Adipocyte (in vitro differentiated cells): ENCODE results near the gene RARRES1.

Source experiments
- DNase-seq: peaks from one replicate; pipeline ENCODE4 v3.0.0-alpha.2; 2015; ENCODE audit warnings: low read depth
- H3K27me3 ChIP-seq: replicated peaks from 2 replicates; pipeline ENCODE4 v1.7.0; 2013; ENCODE audit warnings: mild to moderate bottlenecking, low read length, moderate library complexity; ENCODE audit not compliant: control insufficient read depth, insufficient read depth
- H3K36me3 ChIP-seq: 2 replicates; pipeline ENCODE4 v1.7.0; 2013; ENCODE audit warnings: low read length, mild to moderate bottlenecking, moderate library complexity; ENCODE audit not compliant: control insufficient read depth, insufficient read depth, severe bottlenecking
- H3K4me1 ChIP-seq: 2 replicates; pipeline ENCODE4 v1.7.0; 2013; ENCODE audit warnings: mild to moderate bottlenecking, low read length, moderate library complexity; ENCODE audit not compliant: control insufficient read depth, insufficient read depth
- H3K4me3 ChIP-seq: 2 replicates; pipeline ENCODE4 v1.7.0; 2013; ENCODE audit warnings: mild to moderate bottlenecking, low read length, moderate library complexity
- H3K9ac ChIP-seq: 2 replicates; pipeline ENCODE4 v1.7.0; 2013; ENCODE audit warnings: mild to moderate bottlenecking, low read length, moderate library complexity
- H3K9me3 ChIP-seq: 2 replicates; pipeline ENCODE4 v1.7.0; 2013; ENCODE audit warnings: mild to moderate bottlenecking, low read length, moderate library complexity; ENCODE audit not compliant: control insufficient read depth

Gene RARRES1

GRCh38 chr3:158731486-158731885 lies 771 bp downstream of the RARRES1 start:
- Histone ChIP-seq H3K4me3 (peak overlapping the region; percentile 85), H3K9me3 (peaks cover 9% of the 10 kb centered on the region), H3K36me3 (no peaks in the 10 kb centered on the region), H3K4me1 (peaks cover 22% of the 10 kb centered on the region), H3K27me3 (no peaks in the 10 kb centered on the region), H3K9ac (peak overlapping the region; percentile 76)
- no peak for DNase-seq

GRCh38 chr3:158728851-158729250 lies 3.4 kb downstream of the RARRES1 start:
- Histone ChIP-seq H3K4me1 (peaks cover 40% of the 10 kb centered on the region), H3K9ac (no peak overlapping the region), H3K27me3 (no peaks in the 10 kb centered on the region), H3K9me3 (no peaks in the 10 kb centered on the region), H3K36me3 (no peaks in the 10 kb centered on the region), H3K4me3 (no peak overlapping the region)
- DNase-seq = no peak

- H3K27me3 ChIP-seq = no peaks in the 10 kb centered on the region
- no peaks in the 10 kb centered on the region for H3K9me3 ChIP-seq
- H3K9ac ChIP-seq = no peak overlapping the region
- H3K4me3 ChIP-seq = no peak overlapping the region
- peaks cover 46% of the 10 kb centered on the region for H3K4me1 ChIP-seq
- DNase-seq = no peak
- no peaks in the 10 kb centered on the region for H3K36me3 ChIP-seq
Measured at GRCh38 chr3:158728061-158728377, 4.2 kb downstream of the RARRES1 start.

GRCh38 chr3:158727206-158728060 lies 4.8 kb downstream of the RARRES1 start:
- H3K36me3 ChIP-seq = no peaks in the 10 kb centered on the region
- H3K9me3 ChIP-seq = no peaks in the 10 kb centered on the region
- H3K4me3 ChIP-seq = no peak overlapping the region
- no peaks in the 10 kb centered on the region for H3K27me3 ChIP-seq
- no peak overlapping the region for H3K9ac ChIP-seq
- peaks cover 44% of the 10 kb centered on the region for H3K4me1 ChIP-seq
- DNase-seq = peak; percentile 91

GRCh38 chr3:158725348-158726011 lies 6.8 kb downstream of the RARRES1 start:
- Histone ChIP-seq H3K4me3 (peak overlapping the region; percentile 44), H3K36me3 (no peaks in the 10 kb centered on the region), H3K9ac (peak overlapping the region; percentile 49), H3K9me3 (no peaks in the 10 kb centered on the region), H3K27me3 (no peaks in the 10 kb centered on the region), H3K4me1 (peaks cover 39% of the 10 kb centered on the region)
- peak; percentile 94 for DNase-seq

GRCh38 chr3:158723991-158724390 lies 8.3 kb downstream of the RARRES1 start:
- DNase-seq = no peak
- Histone ChIP-seq H3K9me3 (no peaks in the 10 kb centered on the region), H3K27me3 (no peaks in the 10 kb centered on the region), H3K9ac (no peak overlapping the region), H3K4me3 (no peak overlapping the region), H3K36me3 (no peaks in the 10 kb centered on the region), H3K4me1 (peaks cover 39% of the 10 kb centered on the region)

- peaks cover 40% of the 10 kb centered on the region for H3K4me1 ChIP-seq
Measured at GRCh38 chr3:158722108-158722507, 10.1 kb downstream of the RARRES1 start.

GRCh38 chr3:158718490-158719170 lies 13.6 kb downstream of the RARRES1 start:
- H3K4me3 ChIP-seq = no peak overlapping the region
- H3K9me3 ChIP-seq = no peaks in the 10 kb centered on the region
- no peaks in the 10 kb centered on the region for H3K36me3 ChIP-seq
- no peak overlapping the region for H3K9ac ChIP-seq
- no peaks in the 10 kb centered on the region for H3K27me3 ChIP-seq
- peak; percentile 92 for DNase-seq
- peaks cover 23% of the 10 kb centered on the region for H3K4me1 ChIP-seq

More at GRCh38 chr3:158722108-158722507, 10.1 kb downstream of the RARRES1 start:
- H3K27me3 ChIP-seq = no peaks in the 10 kb centered on the region
- H3K9ac ChIP-seq = no peak overlapping the region
- no peaks in the 10 kb centered on the region for H3K9me3 ChIP-seq
- H3K36me3 ChIP-seq = no peaks in the 10 kb centered on the region
- no peak for DNase-seq
- H3K4me3 ChIP-seq = no peak overlapping the region

- no peaks in the 10 kb centered on the region for H3K27me3 ChIP-seq
- no peaks in the 10 kb centered on the region for H3K36me3 ChIP-seq
- no peak overlapping the region for H3K9ac ChIP-seq
- no peak overlapping the region for H3K4me3 ChIP-seq
- H3K4me1 ChIP-seq = peaks cover 24% of the 10 kb centered on the region
- no peaks in the 10 kb centered on the region for H3K9me3 ChIP-seq
- no peak for DNase-seq
Measured at GRCh38 chr3:158717576-158717975, 14.7 kb downstream of the RARRES1 start.

GRCh38 chr3:158713094-158713499 lies 19.2 kb downstream of the RARRES1 start:
- no peak overlapping the region for H3K4me3 ChIP-seq
- H3K9me3 ChIP-seq = no peaks in the 10 kb centered on the region
- peaks cover 9% of the 10 kb centered on the region for H3K36me3 ChIP-seq
- H3K27me3 ChIP-seq = no peaks in the 10 kb centered on the region
- H3K4me1 ChIP-seq = peaks cover 42% of the 10 kb centered on the region
- peak; percentile 14 for DNase-seq
- no peak overlapping the region for H3K9ac ChIP-seq

GRCh38 chr3:158712443-158712842 lies 19.8 kb downstream of the RARRES1 start:
- peaks cover 42% of the 10 kb centered on the region for H3K4me1 ChIP-seq
- H3K9ac ChIP-seq = no peak overlapping the region
- H3K27me3 ChIP-seq = no peaks in the 10 kb centered on the region
- no peak overlapping the region for H3K4me3 ChIP-seq
- DNase-seq = no peak
- no peaks in the 10 kb centered on the region for H3K9me3 ChIP-seq
- H3K36me3 ChIP-seq = peaks cover 12% of the 10 kb centered on the region
